ENCODE results near the gene SCOC. TPM values are rescaled to one million over a fixed set of nuclear protein-coding genes. Genes with fewer than 3 reads are reported as not detected.

Gene SCOC
- total RNA-seq, 4 donors from 2014 or later, result 15.3 to 49.5 (median 35.3) TPM

- Histone ChIP-seq H3K36me3 (no peaks in the 10 kb centered on the region), H3K27ac (peak within 1 kb of the TSS in 2 of 4 donors; percentile 38 to 52), H3K9me3 (no peaks in the 10 kb centered on the region), H3K4me1 (peaks cover 0 to 14% (median 0%) of the 10 kb centered on the region in 4 donors), H3K27me3 (no peaks in the 10 kb centered on the region), H3K4me3 (peak within 1 kb of the TSS; percentile 44 to 89 (median 60))
- peak; percentile 33 to 72 (median 69) for DNase-seq
- peak in 4 of 6 experiments; percentile 8 to 31 (median 24) for TF ChIP-seq CTCF (IDR thresholded peaks at IDR 0.05)
- no peak for TF ChIP-seq POLR2A (IDR thresholded peaks at IDR 0.05)
Observed at GRCh38 chr4:140427106-140427918, 53.9 kb downstream of the SCOC start, which contains the start of gene CLGN. TSS of gene CLGN (minus strand) at chr4:140427648. CDS start at chr4:140413078, 14,570 bp downstream.

GRCh38 chr4:140427919-140428471 is 54.5 kb downstream of the SCOC start:
- no peak for DNase-seq
- no peaks in the 10 kb centered on the region for H3K36me3 ChIP-seq
- peaks cover 0 to 14% (median 0%) of the 10 kb centered on the region in 4 donors for H3K4me1 ChIP-seq
- H3K27me3 ChIP-seq, result no peaks in the 10 kb centered on the region
- no peaks in the 10 kb centered on the region for H3K9me3 ChIP-seq
- TF ChIP-seq CTCF (IDR thresholded peaks at IDR 0.05) (no peak), POLR2A (IDR thresholded peaks at IDR 0.05) (no peak)
- H3K27ac ChIP-seq, result peak overlapping the region in 1 of 4 donors; percentile 52
- peak overlapping the region; percentile 44 to 89 (median 60) for H3K4me3 ChIP-seq

Other genes with a start within 250 kb of the SCOC start
- 10 to 100 TPM in 3 of 4 donors, 1 to 10 TPM in 1; 6.5 to 44.6 (median 22.1) TPM for gene MAML3, start 219.5 kb upstream of the SCOC start, total RNA-seq
- under 1 TPM in 1 of 4 donors, not detected in 3; 0.40 TPM for gene CLGN, start 54.0 kb downstream of the SCOC start, total RNA-seq
- gene MGAT4D, start 124.6 kb downstream of the SCOC start, total RNA-seq, result not detected
- gene ELMOD2, start 150.5 kb downstream of the SCOC start, total RNA-seq, result 10 to 100 TPM; 24.8 to 56.7 (median 31.8) TPM
- not detected for gene UCP1, start 195.3 kb downstream of the SCOC start, total RNA-seq